ENCODE data around the gene DOCK9. TPM values are rescaled to one million over a fixed set of nuclear protein-coding genes. Genes with fewer than 3 reads are reported as not detected.

DOCK9 gene
- total RNA-seq, 1 donor from 2014 or later, result 339 TPM

DNA sequence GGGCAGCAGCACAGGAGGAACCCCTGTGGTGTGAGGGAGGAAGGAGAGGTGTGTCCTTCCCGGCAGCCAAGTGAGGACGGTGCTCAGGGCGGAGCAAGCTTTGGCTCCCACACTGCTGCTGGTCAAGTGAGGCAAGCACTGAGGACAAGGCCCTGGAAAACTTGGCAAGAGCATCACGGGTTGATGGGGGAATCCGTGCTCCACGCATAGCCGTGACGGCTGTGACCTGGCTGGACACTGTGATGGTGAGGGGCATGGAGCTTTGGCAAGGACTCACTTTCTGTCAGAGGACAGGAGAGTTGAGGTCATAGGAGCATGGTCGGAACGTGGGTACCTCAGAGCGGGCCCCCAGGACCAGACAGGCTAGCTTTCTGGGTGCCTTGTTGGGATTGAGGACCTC lies 196.4 kb downstream of the DOCK9 start:
- peak overlapping the region; percentile 19 for H3K4me3 Mint-ChIP-seq (ENCODE audit: unreplicated experiment)
- H3K27ac Mint-ChIP-seq (ENCODE audit: unreplicated experiment), result no peak overlapping the region
- peaks cover 2% of the 10 kb centered on the region for H3K27me3 Mint-ChIP-seq (ENCODE audit: unreplicated experiment)
- H3K4me1 Mint-ChIP-seq (ENCODE audit: unreplicated experiment), result no peaks in the 10 kb centered on the region
- peaks cover 3% of the 10 kb centered on the region for H3K36me3 Mint-ChIP-seq (ENCODE audit: low read depth, unreplicated experiment)
- no peaks in the 10 kb centered on the region for H3K9me3 Mint-ChIP-seq (ENCODE audit: unreplicated experiment)
- no peak for DNase-seq (ENCODE audit: low spot score)
- TF ChIP-seq, protein P1, sequence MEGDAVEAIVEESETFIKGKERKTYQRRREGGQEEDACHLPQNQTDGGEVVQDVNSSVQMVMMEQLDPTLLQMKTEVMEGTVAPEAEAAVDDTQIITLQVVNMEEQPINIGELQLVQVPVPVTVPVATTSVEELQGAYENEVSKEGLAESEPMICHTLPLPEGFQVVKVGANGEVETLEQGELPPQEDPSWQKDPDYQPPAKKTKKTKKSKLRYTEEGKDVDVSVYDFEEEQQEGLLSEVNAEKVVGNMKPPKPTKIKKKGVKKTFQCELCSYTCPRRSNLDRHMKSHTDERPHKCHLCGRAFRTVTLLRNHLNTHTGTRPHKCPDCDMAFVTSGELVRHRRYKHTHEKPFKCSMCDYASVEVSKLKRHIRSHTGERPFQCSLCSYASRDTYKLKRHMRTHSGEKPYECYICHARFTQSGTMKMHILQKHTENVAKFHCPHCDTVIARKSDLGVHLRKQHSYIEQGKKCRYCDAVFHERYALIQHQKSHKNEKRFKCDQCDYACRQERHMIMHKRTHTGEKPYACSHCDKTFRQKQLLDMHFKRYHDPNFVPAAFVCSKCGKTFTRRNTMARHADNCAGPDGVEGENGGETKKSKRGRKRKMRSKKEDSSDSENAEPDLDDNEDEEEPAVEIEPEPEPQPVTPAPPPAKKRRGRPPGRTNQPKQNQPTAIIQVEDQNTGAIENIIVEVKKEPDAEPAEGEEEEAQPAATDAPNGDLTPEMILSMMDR (IDR thresholded peaks at IDR 0.05; ENCODE audit: unreplicated experiment), result no peak

- no peak for DNase-seq (ENCODE audit: low spot score)
- peak overlapping the region; percentile 19 for H3K4me3 Mint-ChIP-seq (ENCODE audit: unreplicated experiment)
- H3K27me3 Mint-ChIP-seq (ENCODE audit: unreplicated experiment), result peaks cover 2% of the 10 kb centered on the region
- no peaks in the 10 kb centered on the region for H3K4me1 Mint-ChIP-seq (ENCODE audit: unreplicated experiment)
- no peak overlapping the region for H3K27ac Mint-ChIP-seq (ENCODE audit: unreplicated experiment)
- TF ChIP-seq, protein P1 (IDR thresholded peaks at IDR 0.05; ENCODE audit: unreplicated experiment), result no peak
- H3K36me3 Mint-ChIP-seq (ENCODE audit: low read depth, unreplicated experiment), result peaks cover 3% of the 10 kb centered on the region
- no peaks in the 10 kb centered on the region for H3K9me3 Mint-ChIP-seq (ENCODE audit: unreplicated experiment)
These were observed 196.8 kb downstream of the DOCK9 start for GRCh38 chr13:98781045-98781444.

DNA sequence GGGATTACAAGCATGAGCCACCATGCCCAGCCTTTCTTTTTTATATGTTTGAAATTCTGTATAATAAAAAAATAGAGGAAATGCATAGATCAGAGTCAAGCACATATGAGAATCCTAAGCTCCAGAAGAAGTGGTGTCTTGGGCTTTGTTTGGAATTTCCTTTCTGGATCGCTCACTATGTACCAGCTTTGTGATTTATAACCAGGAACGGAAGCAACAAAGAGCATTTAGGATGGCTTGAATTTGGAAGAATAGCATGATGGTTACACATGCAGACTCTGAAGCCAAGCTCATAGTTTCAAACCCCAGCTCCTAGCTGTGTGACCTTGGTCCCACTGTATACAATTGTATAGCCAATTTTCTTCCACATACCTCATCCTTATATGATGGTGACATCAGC lies 197.4 kb downstream of the DOCK9 start:
- TF ChIP-seq, protein P1 (IDR thresholded peaks at IDR 0.05; ENCODE audit: unreplicated experiment), result no peak
- no peaks in the 10 kb centered on the region for H3K4me1 Mint-ChIP-seq (ENCODE audit: unreplicated experiment)
- H3K4me3 Mint-ChIP-seq (ENCODE audit: unreplicated experiment), result no peak overlapping the region
- peaks cover 2% of the 10 kb centered on the region for H3K27me3 Mint-ChIP-seq (ENCODE audit: unreplicated experiment)
- no peak for DNase-seq (ENCODE audit: low spot score)
- peaks cover 3% of the 10 kb centered on the region for H3K36me3 Mint-ChIP-seq (ENCODE audit: low read depth, unreplicated experiment)
- no peaks in the 10 kb centered on the region for H3K9me3 Mint-ChIP-seq (ENCODE audit: unreplicated experiment)
- no peak overlapping the region for H3K27ac Mint-ChIP-seq (ENCODE audit: unreplicated experiment)

GRCh38 chr13:98779695-98780094 lies 198.2 kb downstream of the DOCK9 start:
- Mint-ChIP-seq H3K27ac (ENCODE audit: unreplicated experiment) (no peak overlapping the region), H3K4me1 (ENCODE audit: unreplicated experiment) (no peaks in the 10 kb centered on the region), H3K36me3 (ENCODE audit: low read depth, unreplicated experiment) (peaks cover 3% of the 10 kb centered on the region), H3K9me3 (ENCODE audit: unreplicated experiment) (no peaks in the 10 kb centered on the region), H3K27me3 (ENCODE audit: unreplicated experiment) (peaks cover 2% of the 10 kb centered on the region), H3K4me3 (ENCODE audit: unreplicated experiment) (no peak overlapping the region)
- DNase-seq (ENCODE audit: low spot score), result no peak
- TF ChIP-seq, protein P1 (IDR thresholded peaks at IDR 0.05; ENCODE audit: unreplicated experiment), result no peak

- peaks cover 2% of the 10 kb centered on the region for H3K27me3 Mint-ChIP-seq (ENCODE audit: unreplicated experiment)
- DNase-seq (ENCODE audit: low spot score), result no peak
- no peak overlapping the region for H3K4me3 Mint-ChIP-seq (ENCODE audit: unreplicated experiment)
These were observed 199.1 kb downstream of the DOCK9 start for GRCh38 chr13:98778749-98779148.

More at GRCh38 chr13:98778749-98779148, 199.1 kb downstream of the DOCK9 start:
- Mint-ChIP-seq H3K27ac (ENCODE audit: unreplicated experiment) (no peak overlapping the region), H3K36me3 (ENCODE audit: low read depth, unreplicated experiment) (peaks cover 3% of the 10 kb centered on the region), H3K4me1 (ENCODE audit: unreplicated experiment) (no peaks in the 10 kb centered on the region), H3K9me3 (ENCODE audit: unreplicated experiment) (no peaks in the 10 kb centered on the region)
- TF ChIP-seq, protein P1 (IDR thresholded peaks at IDR 0.05; ENCODE audit: unreplicated experiment), result no peak

Data from endothelial cell (in vitro differentiated cells).